Measurements from ENCODE around the gene FOXN4.

GRCh38 chr12:109274381-109274780 is 34.7 kb downstream of the FOXN4 start:
- TF ChIP-seq POLR2AphosphoS5 (IDR thresholded peaks at IDR 0.05; ENCODE audit: control insufficient read depth, insufficient read depth, low read depth, low read length) (no peak), ID3 (CRISPR knock-in tag; IDR thresholded peaks at IDR 0.05) (no peak), ID3 (tag; IDR thresholded peaks at IDR 0.05) (no peak)
